OCI-LY3 (cell line): ENCODE measurements around the gene PRKCQ.

Source experiments
- EZH2phosphoT487 ChIP-seq: fragments of 200-600 bp; shearing (Covaris generic); IDR thresholded peaks from 2 replicates; pipeline ENCODE4 v1.6.1; 2018; ENCODE audit warnings: antibody characterized with exemption, mixed run types, low read depth
- TF ChIP-seq, protein P1 (sequence below): fragments of 200-600, 300-600 bp; sonication (generic); IDR thresholded peaks from 2 replicates; pipeline ENCODE4 v1.5.1; 2014; ENCODE audit warnings: antibody characterized with exemption, low read length, low read depth

DNA sequence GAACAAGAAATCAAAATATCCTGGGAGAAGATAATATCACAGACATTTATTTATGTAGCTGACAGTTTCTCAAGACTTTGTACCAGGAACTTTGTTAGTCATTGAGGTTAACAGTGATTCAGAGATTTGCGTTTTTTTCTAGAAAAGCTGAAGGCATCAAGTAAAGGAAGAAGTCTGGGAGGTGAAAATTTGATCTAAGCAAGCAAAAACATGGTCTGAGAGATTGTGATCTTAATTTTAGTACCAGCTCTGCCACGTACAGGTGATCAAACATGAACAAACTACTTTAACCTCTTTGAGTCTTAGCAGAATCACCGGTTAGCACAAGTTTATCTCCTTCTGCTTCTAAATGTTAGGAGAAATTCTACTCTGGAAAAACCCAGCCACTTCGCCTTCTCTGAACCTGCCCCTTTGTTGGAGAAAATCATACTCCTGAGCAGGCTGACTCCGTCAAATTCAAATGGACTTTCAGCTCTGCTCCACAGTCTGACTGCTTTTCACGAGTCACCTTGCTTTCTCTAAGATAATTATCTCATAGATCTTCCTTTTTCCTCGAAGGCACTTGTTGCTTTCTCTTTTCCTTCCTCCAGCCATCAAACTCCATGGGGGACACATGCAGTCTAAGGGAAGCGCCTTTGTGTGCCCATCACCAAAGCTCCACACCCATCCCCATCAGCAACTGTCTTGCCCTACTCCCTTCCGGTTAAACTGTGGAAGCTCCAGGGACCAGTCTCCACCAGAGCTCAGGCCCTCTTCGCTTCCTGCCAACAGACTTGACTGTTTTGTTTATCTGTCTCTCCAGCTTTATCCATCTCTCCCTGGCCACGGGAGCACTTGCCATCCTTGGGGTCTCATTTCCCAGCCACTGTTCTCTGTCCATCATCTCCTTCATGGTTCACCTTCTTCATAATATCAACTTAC is 86.3 kb downstream of the PRKCQ start:
- TF ChIP-seq, protein P1, sequence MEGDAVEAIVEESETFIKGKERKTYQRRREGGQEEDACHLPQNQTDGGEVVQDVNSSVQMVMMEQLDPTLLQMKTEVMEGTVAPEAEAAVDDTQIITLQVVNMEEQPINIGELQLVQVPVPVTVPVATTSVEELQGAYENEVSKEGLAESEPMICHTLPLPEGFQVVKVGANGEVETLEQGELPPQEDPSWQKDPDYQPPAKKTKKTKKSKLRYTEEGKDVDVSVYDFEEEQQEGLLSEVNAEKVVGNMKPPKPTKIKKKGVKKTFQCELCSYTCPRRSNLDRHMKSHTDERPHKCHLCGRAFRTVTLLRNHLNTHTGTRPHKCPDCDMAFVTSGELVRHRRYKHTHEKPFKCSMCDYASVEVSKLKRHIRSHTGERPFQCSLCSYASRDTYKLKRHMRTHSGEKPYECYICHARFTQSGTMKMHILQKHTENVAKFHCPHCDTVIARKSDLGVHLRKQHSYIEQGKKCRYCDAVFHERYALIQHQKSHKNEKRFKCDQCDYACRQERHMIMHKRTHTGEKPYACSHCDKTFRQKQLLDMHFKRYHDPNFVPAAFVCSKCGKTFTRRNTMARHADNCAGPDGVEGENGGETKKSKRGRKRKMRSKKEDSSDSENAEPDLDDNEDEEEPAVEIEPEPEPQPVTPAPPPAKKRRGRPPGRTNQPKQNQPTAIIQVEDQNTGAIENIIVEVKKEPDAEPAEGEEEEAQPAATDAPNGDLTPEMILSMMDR: no peak
- TF ChIP-seq EZH2phosphoT487: no peak
